Pulmonary artery endothelial cell (primary cell): ENCODE measurements around the gene IPPK. TPM values are rescaled to one million over a fixed set of nuclear protein-coding genes. Genes with fewer than 3 reads are reported as not detected.

Source experiments
- DNase-seq: peaks from one replicate; pipeline ENCODE4 v3.0.0-alpha.2; 2011; ENCODE audit warnings: low read depth, low spot score
- total RNA-seq: library from RNA; depleted of rRNA; stranded (reverse); fragments of >200 nt; gene quantifications from 2 replicates; pipeline ENCODE4 v1.2.3, GENCODE V29; 2014

The IPPK gene
- total RNA-seq, 1 donor from 2014 or later, result 26.0 TPM

DNA sequence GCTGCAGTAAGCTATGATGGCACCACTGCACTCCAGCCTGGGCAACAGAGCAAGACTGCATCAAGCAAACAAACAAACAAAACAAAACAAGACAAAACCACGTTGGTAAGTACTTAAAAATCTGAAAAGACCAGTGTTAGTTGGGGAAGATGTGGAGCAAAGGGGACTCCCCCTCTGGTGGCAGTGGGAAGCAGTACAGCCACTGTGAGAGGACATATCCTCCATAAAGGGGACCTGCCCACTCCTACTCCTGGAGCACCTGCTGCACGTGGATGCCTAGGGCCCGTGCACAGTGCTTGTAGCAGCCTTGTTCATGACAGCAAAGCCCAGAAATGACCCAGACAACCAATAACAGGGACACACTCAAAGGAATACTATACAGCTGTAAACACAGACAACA, 17.0 kb upstream of the IPPK start:
- no peak for DNase-seq

DNA sequence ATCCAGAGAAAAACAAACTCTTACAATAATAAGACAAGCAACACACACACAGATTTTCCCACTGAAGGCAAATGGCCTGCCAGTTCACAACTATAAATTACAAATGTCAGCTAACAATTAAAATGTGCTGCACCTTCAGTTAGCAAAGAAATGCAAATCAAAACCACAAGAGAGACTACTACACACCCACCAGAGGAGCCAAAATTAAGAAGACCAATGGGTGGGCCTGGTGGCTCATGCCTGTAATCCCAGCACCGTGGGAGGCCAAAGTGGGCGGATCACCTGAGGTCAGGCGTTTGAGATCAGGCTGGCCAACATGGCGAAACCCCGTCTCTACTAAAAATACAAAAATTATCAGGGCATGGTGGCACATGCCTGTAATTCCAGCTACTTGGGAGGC, 15.1 kb upstream of the IPPK start:
- DNase-seq, result no peak

DNA sequence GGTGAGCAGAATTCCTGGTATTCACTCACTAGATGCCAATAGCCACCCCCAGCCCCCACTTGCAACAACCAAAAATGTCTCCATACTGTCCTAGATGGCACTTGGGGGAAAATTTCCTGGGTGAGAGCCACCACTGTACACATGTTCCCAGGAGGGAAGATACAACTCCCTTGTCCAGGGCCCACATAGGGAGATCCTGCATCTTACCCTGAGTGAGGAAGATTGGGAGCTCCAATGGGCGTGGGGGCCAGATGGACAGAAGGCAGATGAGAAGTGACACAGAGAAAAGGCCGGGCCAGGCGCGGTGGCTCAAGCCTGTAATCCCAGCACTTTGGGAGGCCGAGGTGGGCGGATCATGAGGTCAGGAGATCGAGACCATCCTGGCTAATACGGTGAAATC, 12.3 kb upstream of the IPPK start:
- DNase-seq, result no peak

DNA sequence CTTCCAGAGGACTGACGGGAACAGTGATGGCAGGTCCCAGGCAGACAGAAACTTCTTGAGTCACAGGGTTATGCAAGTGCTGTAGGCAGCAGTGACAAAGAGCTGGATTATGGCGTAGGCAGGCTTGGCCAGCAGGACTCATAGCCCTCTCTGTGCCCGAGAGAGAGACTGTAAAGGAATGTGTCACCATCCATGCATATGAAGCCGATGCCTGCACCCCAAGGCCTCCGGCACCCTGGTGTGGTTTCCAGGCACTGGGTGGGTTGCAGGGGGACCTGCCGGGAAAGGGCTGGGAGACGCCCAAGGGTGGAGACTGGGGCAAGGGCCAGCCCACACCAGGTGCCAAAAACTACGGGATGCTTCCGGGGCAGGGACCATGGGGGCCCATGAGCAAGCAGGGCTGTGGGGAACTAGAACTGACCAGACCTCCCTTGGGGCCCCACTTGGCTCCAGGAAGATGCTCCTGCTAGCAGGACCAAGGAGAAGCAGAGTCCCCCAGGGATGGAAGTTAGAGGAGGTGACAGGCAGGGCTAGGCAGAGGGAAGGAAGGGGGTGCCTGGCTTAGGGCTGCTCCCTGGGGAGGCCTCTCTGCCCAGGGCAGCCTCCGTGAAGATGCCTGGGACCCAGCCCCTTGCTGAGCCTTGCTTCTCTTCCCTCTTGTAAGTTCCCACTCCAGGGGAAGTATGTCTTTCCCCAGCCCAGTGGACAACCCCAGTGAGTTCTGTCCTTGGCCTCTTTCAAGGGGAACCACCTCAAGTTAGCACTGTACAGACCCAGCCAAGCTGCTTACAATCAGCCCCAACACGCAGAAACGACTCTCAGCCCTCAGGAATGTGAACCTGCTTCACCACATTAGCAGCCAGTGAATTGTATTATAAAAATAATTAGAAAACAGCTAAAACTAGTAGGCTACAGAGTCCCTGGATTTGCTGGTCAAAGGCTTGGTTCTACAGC, 10.5 kb upstream of the IPPK start:
- DNase-seq, result no peak

DNA sequence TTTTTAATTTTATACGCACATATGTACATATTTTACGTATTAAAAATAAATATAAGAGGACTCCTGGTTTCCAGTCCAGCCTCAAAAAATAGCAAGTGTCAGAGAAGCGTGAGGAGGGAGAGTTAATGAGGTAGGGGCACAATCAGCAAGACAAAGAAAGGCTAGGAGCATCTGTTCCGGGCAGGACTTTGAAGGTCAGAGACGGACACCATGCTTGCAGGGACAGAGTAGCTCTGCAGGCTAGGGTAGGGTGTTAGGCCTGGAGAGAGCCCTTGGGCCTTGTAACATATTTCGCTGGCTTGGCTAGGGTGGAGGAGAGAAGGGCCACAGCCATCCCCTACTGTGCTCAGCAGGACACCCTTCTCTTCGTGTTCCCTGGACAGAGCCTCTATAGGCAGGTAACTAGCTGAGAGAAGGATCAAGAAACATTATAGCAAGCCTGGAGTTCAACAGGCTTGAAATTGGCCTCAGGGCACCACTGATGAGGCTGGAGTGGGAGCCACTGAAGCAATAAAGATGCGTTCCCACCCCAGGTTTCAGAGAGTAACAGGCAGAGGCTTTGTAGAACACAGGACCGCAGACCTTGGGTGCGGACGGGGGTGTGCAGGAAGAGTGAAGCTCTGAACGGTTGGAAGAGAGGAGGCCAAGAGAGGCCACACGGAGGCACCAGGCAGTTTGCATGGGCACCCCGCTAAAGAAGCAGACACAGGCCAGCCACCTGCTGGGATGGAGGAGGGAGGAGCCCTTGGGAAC, 9.7 kb upstream of the IPPK start:
- no peak for DNase-seq

DNA sequence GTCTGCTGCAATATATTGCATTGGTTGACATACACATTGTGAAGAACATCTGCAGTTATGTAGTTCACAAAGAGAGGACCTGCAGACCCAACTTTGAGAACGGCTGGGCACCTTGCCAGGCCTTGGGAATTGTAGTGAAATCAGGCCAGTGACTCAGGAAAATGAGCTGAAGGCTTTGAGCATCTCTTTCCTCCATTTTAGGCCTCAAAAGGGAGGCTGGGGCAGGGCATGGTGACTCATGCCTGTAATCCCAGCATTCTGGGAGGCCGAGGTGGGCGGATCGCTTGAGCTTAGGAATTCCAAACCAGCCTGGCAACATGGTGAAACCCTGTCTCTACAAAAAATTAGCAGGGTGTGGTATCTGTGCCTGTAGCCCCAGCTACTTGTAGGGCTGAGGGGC, 1.4 kb upstream of the IPPK start:
- DNase-seq, result peak; percentile 51

DNA sequence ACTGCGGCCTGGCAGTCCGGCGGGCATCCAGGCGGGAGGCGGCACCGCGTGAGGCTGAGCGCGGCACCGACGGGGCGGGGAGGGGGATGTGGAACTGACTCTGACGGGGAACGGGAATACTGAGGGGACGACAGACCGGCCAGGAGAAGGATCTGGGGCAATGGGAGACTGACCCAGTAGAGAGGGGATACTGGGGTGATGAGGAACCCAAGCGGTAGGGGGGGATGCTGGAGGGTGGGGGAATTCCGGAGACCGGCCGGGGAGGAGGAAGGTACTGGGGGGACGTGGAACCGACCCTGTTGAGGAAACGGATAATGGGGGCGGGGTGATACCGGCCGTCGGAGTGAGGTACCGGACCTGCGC, 423 bp downstream of the IPPK start:
- DNase-seq, result no peak

DNA sequence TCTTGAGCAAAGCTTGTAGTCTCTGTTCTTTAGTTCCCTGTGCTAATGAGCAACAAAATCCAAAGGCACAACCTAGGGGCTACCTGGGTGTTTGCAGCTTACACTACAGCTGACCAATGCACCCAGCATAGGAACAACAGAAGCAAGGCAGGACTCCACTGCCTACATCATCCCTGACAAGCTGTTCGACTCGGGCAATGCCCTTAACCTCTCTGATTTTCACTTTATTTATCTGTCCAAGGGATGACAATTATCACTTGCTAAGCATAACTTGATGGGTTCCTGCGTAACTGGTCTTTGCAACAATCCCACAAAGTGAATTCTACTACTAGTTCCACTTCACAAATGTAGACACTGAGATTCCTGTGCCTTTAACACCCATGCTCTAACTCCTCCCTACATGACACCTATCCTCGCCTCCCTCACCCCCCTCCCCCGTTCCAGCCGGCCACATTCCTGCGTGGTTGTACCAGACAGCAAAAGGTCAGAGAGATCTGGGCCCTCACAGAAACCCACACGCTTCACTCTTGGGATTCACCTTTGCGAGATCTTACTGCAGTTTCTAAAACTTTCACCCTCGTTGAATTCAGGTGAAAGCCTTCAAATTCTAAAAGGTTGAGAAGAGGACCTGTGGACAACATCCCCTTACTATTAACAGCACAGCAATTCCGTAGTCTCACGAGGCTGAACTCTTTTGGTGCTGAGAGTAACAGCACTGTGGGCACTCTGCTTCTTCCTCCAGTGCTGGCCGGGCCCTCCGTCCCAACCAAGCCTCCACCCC, 995 bp downstream of the IPPK start:
- no peak for DNase-seq

DNA sequence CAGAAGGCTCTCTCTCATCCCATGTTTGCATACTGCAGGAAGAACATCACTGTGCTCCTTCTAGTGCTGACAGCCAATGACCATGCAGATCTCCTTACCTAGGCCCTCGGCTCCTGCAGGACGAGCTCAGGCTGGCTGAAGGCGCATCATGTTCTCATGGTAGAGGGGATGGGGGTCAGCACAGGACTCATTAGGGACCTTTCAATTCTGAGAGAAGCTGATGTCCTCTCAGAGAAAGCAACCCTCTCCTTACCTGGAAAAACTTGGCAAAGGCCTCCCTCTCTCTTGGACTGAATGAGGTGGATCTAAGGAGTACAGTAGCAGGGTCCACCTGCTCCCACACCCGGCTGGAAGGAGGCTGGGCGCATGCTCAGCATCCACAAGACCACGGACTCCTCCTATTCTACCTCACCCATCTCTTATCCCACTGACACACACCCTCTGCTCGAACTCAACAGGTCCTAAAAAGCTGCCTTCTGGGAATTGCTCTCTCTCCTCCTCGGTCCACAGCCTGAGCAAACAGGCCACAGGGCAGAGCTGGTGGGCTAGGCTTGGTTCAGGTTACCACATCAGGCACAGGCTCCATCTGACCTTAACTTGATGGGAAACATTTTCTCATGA, 2.9 kb downstream of the IPPK start:
- DNase-seq, result no peak

DNA sequence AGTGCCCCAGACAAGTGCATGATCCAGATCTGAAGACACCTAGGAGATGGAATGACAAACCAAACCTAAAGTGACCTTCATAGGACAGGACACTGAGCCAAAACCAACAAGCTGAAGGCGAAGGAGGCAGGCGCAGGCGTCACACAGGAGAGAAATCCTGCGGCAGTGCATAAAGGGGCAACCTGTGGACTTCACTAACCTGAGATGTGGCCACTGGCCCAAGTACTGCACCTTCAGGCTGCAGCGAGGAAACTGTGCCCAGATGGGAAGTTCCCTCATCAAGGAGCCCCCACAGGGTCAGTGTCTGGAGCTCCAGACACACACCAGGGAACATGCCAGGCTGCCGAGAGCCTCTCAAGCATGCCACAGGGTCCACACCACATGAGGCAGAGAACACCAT, 3.7 kb downstream of the IPPK start:
- DNase-seq, result no peak

DNA sequence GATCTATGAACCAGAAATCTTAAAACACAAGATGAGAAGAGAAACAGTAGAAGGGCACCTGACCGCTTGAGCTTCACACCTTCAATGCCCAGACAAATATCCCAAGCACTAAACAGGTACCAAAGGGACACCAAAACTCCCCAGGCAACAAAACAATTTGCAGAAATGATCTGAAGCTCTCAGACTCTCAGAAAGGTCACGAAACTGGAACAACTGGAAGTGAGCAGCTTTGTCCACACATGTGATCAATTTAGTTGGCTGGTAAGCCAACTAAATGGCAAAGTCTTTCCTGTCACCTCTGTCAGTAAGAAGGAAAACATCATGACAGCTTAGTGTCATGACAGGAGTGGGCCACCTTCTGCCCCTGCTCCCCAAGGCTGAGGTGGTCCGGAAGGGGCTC, 4.1 kb downstream of the IPPK start:
- DNase-seq, result no peak

DNA sequence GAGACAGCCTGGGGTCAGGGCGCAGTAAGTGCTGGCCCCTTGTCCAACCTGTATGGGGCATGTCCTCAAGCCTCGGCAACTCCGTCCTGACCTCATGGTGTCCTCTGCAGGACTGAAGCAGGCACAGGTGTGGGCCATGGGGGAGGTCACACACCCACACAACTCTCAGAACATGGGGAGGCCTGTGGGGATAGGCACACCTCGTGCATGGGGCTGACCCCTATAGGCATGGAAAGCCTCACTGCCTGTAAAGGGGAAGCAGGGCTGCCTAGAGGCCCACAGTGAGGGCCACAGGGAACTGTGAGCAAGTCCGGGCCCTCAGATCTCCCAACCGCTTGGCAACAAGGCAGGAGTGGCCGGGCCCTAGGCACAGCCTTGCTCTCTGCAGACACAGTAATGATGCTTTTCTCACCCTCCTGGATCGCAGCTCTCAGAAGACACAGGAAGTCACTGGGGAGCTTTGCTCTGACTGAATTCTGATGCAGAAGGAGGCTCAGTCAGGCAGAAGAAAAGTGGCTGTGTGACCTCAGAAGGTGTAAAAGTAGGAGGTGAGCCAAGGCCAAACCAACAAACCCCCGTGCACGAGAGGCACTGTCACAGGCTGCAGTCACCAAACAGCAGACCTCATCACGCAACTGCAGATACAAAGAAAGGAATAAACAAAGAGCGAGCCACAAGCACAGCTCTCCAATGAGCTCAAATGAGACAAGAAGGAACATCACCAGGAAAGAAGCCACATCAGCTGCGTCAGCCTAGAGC, 5.4 kb downstream of the IPPK start:
- no peak for DNase-seq

DNA sequence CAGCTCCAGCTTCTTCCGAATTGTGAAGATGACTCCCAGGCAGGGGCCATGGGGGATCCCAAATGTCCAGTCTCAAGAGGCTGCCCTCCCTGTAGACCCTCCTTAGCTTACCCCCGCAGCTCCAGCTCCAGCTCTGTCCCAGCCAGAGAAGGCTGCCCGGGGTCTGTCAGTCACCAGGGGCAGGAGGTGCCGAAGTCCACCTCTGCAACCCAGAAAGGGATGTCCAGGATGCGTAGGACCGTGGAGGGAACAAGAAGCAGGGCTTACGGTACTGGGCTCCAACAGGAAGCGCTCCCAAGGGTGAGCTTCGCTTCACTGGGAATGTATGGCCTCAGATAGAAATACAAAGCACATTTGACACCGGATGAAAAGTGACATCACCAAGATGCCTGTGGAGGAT, 6.0 kb downstream of the IPPK start:
- no peak for DNase-seq

DNA sequence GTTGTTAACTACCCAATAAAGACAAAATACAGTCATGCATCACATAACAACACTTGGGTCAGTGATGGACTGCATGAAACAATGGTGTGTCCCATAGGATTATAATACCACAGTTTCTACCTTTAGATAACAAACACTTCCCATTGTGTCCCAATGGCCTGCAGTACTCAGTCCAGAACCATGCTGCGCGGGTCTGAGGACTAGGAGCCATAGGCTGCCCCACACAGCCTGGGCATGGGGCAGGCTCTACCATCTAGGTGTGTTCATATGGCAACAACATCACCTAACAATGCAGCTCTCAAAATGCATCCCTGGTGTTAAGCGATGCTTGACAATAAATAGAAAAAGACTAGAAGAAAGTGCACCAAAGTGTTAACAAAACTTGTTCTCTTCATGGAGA, 6.8 kb downstream of the IPPK start:
- DNase-seq, result no peak

DNA sequence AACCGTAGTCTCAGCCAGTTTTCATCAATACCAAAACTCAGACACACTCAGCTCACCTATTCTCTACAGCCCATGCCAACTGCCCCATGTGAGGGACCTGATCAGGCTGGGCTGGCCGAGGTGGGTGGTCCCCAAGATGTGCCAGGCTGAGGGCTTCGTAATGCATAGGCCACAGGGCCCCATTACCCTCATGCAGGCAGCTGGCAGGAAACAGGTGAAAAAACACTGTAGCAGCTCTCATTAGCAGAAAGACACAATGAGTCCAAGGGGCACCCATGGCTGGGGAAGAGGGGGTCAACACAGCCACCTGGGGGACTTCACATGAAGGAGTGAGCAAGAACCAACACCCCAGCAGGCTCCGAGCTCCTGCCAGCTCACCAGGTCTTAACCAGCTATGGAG, 8.2 kb downstream of the IPPK start:
- no peak for DNase-seq

DNA sequence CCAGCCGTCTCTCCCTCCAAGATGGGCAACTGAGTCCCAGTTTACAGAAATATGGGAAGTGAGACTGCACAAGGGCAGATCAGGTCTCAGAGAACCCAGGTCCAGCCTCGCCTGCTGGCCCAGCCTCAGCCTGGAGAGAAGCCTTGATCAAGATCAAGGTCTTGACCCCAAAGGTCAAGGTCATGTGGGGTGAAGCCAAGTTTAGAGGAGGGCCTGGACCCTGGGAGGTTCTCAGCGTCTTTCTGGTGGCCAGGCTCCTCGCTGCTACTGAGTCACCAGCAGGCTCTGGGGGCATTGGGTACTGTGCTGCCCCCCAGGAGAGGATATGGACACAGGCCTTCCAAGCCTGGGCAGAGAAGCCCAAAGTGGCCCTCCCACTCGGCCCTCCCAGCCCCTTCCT, 8.8 kb downstream of the IPPK start:
- no peak for DNase-seq

DNA sequence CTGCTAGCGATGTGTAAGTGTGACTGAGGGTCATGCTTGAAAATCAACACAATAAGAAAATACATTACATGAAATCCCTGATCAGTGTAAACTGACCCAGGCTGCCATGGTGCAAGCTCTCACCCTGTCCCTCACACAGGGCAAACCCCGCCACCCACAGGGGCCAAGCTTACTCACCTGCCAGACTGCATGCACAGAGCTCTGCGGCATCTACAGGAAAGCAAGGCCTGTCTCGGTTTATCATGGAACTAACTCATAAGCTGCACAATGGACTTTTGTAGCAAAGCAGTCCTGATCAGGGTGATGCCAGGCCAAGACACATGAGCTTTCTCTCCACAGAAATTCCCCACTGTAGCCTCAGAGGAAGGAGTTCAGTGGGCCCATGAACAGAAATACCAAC, 9.7 kb downstream of the IPPK start:
- DNase-seq, result no peak

DNA sequence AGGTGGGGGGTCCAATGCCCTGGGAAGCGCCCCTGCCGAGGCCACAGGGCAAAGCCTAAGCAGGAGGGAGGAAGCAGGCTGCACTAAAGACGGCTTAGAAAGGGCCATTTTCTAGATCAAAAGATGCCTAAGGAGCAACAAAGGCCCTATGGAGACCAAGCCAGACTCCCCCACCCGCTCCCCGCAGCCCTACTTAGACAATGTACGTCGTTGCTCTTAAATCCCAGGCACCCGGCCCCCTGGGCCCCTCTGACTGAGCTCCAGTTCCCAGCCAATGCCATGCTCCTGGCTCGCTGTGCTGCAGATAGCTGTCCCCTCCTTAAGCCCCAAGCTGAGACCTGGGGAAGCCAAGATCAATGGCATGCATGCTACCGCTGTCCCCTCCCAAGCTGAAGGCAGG, 10.3 kb downstream of the IPPK start:
- DNase-seq, result no peak

DNA sequence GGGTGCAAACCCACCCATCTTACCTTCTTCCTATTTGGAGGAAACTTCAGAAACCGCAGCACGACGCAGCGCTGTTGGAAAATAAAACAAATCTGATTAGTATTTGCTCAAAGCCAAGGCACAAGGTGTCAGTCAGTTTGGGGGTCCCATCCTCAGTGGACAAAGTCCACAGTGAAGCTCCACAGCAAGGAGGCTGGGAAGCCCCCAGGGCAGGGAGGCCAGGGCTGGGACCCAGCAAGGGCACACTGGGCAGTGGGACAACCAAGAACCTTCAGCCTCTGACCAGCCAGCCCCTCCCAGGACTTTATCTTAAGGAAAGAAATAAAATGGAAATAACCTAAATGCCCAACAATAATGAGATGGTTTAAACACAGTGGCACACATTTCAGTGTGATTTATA, 11.3 kb downstream of the IPPK start:
- no peak for DNase-seq

DNA sequence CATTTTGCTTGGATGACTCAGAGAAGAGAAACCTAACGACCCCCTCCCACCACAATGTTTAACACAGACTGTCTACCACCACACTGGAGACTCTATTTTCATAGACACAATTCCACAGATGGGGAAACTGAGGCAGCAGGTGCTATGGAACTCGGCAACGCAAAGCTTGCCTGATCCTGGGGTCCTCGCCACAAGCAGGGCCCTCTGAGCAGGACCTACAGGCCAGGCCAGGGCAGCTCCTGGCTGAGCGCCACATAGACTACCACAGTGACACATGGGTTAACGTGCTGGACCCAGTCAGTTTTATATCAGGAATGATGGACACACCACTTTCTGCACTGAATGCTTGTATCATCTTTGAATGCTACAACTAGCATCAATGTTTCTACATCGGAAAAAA, 11.8 kb downstream of the IPPK start:
- DNase-seq, result no peak
